Heart left ventricle (tissue), 16 donors: ENCODE measurements around the gene MBTPS2. TPM values are rescaled to one million over a fixed set of nuclear protein-coding genes. Genes with fewer than 3 reads are reported as not detected.

Experiments
- ATAC-seq, 4 donors: fragments of 200-7000 bp; cut with Tn5 transposase; one replicate each; pipeline ENCODE4 v1.9.1; 2020 to 2022; ENCODE audit warnings: moderate library complexity in 4 of 4, mild to moderate bottlenecking in 3 of 4, moderate number of reproducible peaks in 1 of 4
- DNase-seq, 5 donors: peaks; one replicate each; pipeline ENCODE4 v3.0.0-alpha.2; 2020
- H3K27ac ChIP-seq, 12 donors: fragments of 200-600 bp; sonication (generic) in 4 of 12; one replicate each; pipeline versions ENCODE4 v1.5.0 to v1.8.0; 2016 to 2022; ENCODE audit warnings: mild to moderate bottlenecking in 2 of 12
- H3K27me3 ChIP-seq, 9 donors: fragments of 200-600 bp; sonication (generic) in 2 of 9; one replicate each; pipeline versions ENCODE4 v1.5.1 to v1.8.0; 2016 to 2022; ENCODE audit warnings: mild to moderate bottlenecking in 3 of 9
- H3K36me3 ChIP-seq, 9 donors: fragments of 200-600 bp; sonication (generic) in 2 of 9; one replicate each; pipeline versions ENCODE4 v1.5.0 to v1.8.0; 2018 to 2022; ENCODE audit warnings: mild to moderate bottlenecking in 2 of 9
- H3K4me1 ChIP-seq, 12 donors: fragments of 200-600 bp; sonication (generic) in 4 of 12; one replicate each; pipeline versions ENCODE4 v1.5.0 to v1.8.0; 2016 to 2022; ENCODE audit warnings: mild to moderate bottlenecking in 3 of 12
- H3K4me3 ChIP-seq, 12 donors: fragments of 200-600 bp; sonication (generic) in 4 of 12; one replicate each; pipeline versions ENCODE4 v1.5.0 to v1.8.0; 2017 to 2022; ENCODE audit warnings: mild to moderate bottlenecking in 9 of 12, moderate library complexity in 4 of 12
- H3K9me3 ChIP-seq, 12 donors: fragments of 200-600 bp; sonication (generic) in 4 of 12; one replicate each; pipeline versions ENCODE4 v1.5.0 to v1.8.0; 2016 to 2022; ENCODE audit warnings: mild to moderate bottlenecking in 1 of 12
- POLR2A ChIP-seq, 2 donors: fragments of 450-650 bp; IDR thresholded peaks; one replicate each; pipeline ENCODE4 v1.6.1; 2017; ENCODE audit warnings: antibody characterized with exemption in 2 of 2, mild to moderate bottlenecking in 2 of 2, moderate library complexity in 2 of 2
- WGBS, 4 donors: extraction: QIAGEN DNeasy Blood & Tissue Kit in 2 of 4; methylation state at CpG; one replicate each; pipeline versions ENCODE4 v1.1.5 to v1.1.7; 2013 to 2018; 5-methylcytosine and 5-hydroxymethylcytosine counted together
- intact Hi-C, 10 donors: fragments of 100-400 bp; cut with DNase I; formaldehyde crosslinking; loops; one replicate each; pipeline versions ENCODE4 v1.11.1 to v1.14.2; 2022
- polyA plus RNA-seq, 2 donors: library from polyadenylated mRNA; stranded (reverse); fragments of 200-250 nt; gene quantifications; one replicate each; pipeline ENCODE4 v1.2.3, GENCODE V29; 2013
- total RNA-seq, 9 donors: library from RNA; depleted of rRNA in 2 of 9; stranded (reverse); fragments of >200 nt in 2 of 9; fragmentation: NEBNext Ultra II Directional in 3 of 9; extraction: Animal tissue kit (Norgen Biotek cat#: 25700) in 3 of 9; gene quantifications; one replicate each; pipeline versions ENCODE4 v1.1.0 to v1.2.4, GENCODE V29; 2016 to 2023
- TF ChIP-seq, protein P1 (sequence below), 12 donors: fragments of 200-600 bp; sonication (generic) in 4 of 12; IDR thresholded peaks; one replicate each; pipeline versions ENCODE4 v1.5.0 to v1.8.0; 2018 to 2022; ENCODE audit warnings: antibody characterized with exemption in 12 of 12, mild to moderate bottlenecking in 5 of 12
- donor health status: ischemic (EF 13 %, LVEDD 7.1; RV severe dilation, severe dysfunction).
- donor health status: healthy with polysubstance abuse.
- donor health status: DM: no; HTN: yes; CAD: no.
- donor health status: DM: no; HTN: no; CAD: no.
- donor health status: ischemic (EF 25% LVEDD 6.9; RV normal size, moderate dysfunction).
- donor health status: ischemic (EF 25% LVEDD 5.7; RV mildly dilated, moderate dysfunction).
- donor health status: healthy.
- donor health status: DM: yes; HTN: yes; CAD: no.
- donor health status: ischemic (EF 35%, LVEDD 5.7; RV mildly dilated, moderate dysfunction).
- donor health status: nonischemic (EF 11% LVEDD 7.7; RV severe dilation, severe dysfunction).
- donor health status: DM: yes; HTN: yes; CAD: no.
- donor health status: PGD.
- donor health status: ischemic (EF 29% LVEDD 5.4; RV normal size, mild dysfunction).
- donor health status: nonischemic (EF 23%, LVEDD 6.1; RV moderate dilation, normal function).

The MBTPS2 gene
- total and polyA plus RNA-seq, 11 donors: 2.6 to 14.8 (median 11.5) TPM

DNA sequence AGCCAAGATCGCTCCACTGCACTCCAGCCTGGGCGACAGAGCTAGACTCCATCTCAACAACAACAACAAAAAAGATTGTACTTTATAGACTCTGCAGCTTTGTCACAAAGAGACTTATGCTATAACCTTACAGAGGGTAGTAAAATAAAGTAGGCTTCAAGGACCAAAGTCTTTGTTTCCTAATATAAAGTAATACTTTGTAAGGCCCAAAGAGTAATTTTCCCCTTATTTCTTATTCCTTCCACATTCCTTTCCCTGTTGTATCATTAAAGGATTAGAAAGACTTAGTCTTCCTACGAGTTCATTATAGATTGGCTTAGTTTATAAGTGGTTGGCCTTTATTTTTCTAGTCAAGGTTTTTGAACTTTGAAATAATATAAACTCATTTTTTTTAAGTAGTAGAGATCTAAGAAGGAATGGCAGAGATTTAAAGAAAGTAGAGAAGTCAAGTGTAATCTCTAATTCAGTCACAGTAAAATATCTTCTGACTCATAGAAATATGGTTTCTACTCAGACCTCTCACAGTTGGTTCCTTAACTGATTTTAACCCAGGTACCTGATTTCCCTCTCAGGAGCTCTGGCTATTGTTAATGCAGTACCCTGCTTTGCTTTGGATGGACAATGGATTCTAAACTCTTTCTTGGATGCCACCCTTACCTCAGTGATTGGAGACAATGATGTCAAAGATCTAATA is 42.6 kb downstream of the MBTPS2 start:
- H3K27ac ChIP-seq: no peak overlapping the region
- peaks cover 0 to 7% (median 0%) of the 10 kb centered on the region in 9 donors for H3K27me3 ChIP-seq
- no peak overlapping the region for H3K4me3 ChIP-seq
- intact Hi-C loops: no loop called here
- no peaks in the 10 kb centered on the region for H3K9me3 ChIP-seq
- DNase-seq (no peak), ATAC-seq (no peak)
- 83 to 100% (median 93%) methylated on average over 3 of the region's 3 CpGs for WGBS, 4 donors
- TF ChIP-seq POLR2A (IDR thresholded peaks at IDR 0.05): no peak
- TF ChIP-seq, protein P1, sequence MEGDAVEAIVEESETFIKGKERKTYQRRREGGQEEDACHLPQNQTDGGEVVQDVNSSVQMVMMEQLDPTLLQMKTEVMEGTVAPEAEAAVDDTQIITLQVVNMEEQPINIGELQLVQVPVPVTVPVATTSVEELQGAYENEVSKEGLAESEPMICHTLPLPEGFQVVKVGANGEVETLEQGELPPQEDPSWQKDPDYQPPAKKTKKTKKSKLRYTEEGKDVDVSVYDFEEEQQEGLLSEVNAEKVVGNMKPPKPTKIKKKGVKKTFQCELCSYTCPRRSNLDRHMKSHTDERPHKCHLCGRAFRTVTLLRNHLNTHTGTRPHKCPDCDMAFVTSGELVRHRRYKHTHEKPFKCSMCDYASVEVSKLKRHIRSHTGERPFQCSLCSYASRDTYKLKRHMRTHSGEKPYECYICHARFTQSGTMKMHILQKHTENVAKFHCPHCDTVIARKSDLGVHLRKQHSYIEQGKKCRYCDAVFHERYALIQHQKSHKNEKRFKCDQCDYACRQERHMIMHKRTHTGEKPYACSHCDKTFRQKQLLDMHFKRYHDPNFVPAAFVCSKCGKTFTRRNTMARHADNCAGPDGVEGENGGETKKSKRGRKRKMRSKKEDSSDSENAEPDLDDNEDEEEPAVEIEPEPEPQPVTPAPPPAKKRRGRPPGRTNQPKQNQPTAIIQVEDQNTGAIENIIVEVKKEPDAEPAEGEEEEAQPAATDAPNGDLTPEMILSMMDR (IDR thresholded peaks at IDR 0.05): no peak
- peaks cover 0 to 11% (median 0%) of the 10 kb centered on the region in 12 donors for H3K4me1 ChIP-seq
- peaks cover 0 to 40% (median 0%) of the 10 kb centered on the region in 9 donors for H3K36me3 ChIP-seq

GRCh38 chrX:21883258-21883657 is 43.8 kb downstream of the MBTPS2 start:
- DNase-seq: peak in 3 of 5 donors; percentile 20 to 29 (median 20)
- H3K9me3 ChIP-seq: no peaks in the 10 kb centered on the region
- H3K27ac ChIP-seq: peak overlapping the region in 1 of 12 donors; percentile 47
- intact Hi-C loops: no loop called here
- peaks cover 0 to 11% (median 0%) of the 10 kb centered on the region in 12 donors for H3K4me1 ChIP-seq
- 56 to 70% (median 65%) methylated on average over 5 of the region's 5 CpGs for WGBS, 4 donors
- TF ChIP-seq, protein P1 (IDR thresholded peaks at IDR 0.05): no peak
- no peak for TF ChIP-seq POLR2A (IDR thresholded peaks at IDR 0.05)
- peaks cover 0 to 36% (median 0%) of the 10 kb centered on the region in 9 donors for H3K36me3 ChIP-seq
- H3K27me3 ChIP-seq: peaks cover 0 to 3% (median 0%) of the 10 kb centered on the region in 9 donors
- no peak overlapping the region for H3K4me3 ChIP-seq
- ATAC-seq: peak in 3 of 4 donors; percentile 31 to 53 (median 53)

DNA sequence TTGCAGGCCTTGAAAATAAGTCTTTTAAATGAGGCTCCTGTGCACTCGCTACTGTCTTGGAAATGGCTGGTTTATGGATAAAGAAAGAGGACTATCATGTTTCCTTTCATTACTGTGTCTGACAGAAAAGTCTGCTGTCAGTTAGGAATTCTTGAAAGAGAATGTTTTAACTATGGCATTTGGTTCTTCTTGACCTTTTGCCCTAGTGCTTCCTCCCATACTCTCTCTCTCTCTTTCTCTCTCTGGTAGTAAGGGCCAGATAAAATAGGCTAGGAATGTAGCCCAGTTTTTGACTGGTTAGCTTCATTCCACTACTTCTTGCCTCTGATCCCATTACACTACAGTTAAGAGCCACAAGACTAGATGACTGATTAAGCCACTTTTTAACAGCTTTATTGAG is 46.2 kb downstream of the MBTPS2 start:
- intact Hi-C loops: no loop called here
- Histone ChIP-seq H3K4me3 (no peak overlapping the region), H3K9me3 (no peaks in the 10 kb centered on the region), H3K27ac (no peak overlapping the region), H3K4me1 (peaks cover 0 to 11% (median 0%) of the 10 kb centered on the region in 12 donors), H3K36me3 (peaks cover 0 to 15% (median 0%) of the 10 kb centered on the region in 9 donors), H3K27me3 (peaks cover 0 to 3% (median 0%) of the 10 kb centered on the region in 9 donors)
- TF ChIP-seq, protein P1 (IDR thresholded peaks at IDR 0.05): no peak
- no peak for TF ChIP-seq POLR2A (IDR thresholded peaks at IDR 0.05)
- no peak for ATAC-seq
- DNase-seq: no peak
- 65 to 82% (median 73%) methylated on average over 1 of the region's 1 CpG for WGBS, 4 donors

DNA sequence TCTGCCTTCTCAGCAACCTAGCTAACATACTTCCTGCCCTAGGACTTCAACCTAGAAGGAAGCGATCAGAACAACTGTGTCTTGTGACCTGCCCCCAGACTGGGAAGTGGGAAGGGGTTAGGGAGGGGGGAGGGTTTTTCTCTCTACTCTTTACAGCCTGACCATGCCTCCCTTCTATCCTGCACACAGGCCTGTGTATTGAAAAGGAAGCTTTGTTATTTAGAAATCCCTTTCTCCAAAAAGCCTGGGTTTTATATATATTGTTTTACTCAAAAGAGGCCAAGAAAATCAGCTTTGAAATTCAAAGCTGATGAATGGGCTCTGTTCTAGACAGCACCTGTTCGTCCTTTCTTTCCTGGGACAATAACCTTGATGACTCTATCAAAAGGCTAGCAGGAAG is 65.9 kb downstream of the MBTPS2 start:
- no peaks in the 10 kb centered on the region for H3K4me1 ChIP-seq
- intact Hi-C loops: no loop called here
- no peak for ATAC-seq
- WGBS, 4 donors: 47 to 81% (median 63%) methylated on average over 2 of the region's 2 CpGs
- H3K9me3 ChIP-seq: no peaks in the 10 kb centered on the region
- H3K36me3 ChIP-seq: peaks cover 0 to 2% (median 0%) of the 10 kb centered on the region in 9 donors
- peaks cover 0 to under 1% (median 0%) of the 10 kb centered on the region in 9 donors for H3K27me3 ChIP-seq
- H3K4me3 ChIP-seq: no peak overlapping the region
- no peak overlapping the region for H3K27ac ChIP-seq
- no peak for DNase-seq
- TF ChIP-seq POLR2A (IDR thresholded peaks at IDR 0.05): no peak
- TF ChIP-seq, protein P1 (IDR thresholded peaks at IDR 0.05): no peak
